B cell (primary cell): ENCODE measurements around the gene KIAA0319L. TPM values are rescaled to one million over a fixed set of nuclear protein-coding genes. Genes with fewer than 3 reads are reported as not detected.

Experiments used
- ATAC-seq: fragments of 200-7000 bp; cut with Tn5 transposase; one replicate; pipeline ENCODE4 v1.10.0; 2021; ENCODE audit warnings: low read depth, mild to moderate bottlenecking, moderate number of reproducible peaks, moderate library complexity
- CTCF ChIA-PET: fragments of 350-600 bp; sonication (Branson Sonifier 250); formaldehyde crosslinking; loops from one replicate; lab custom pipeline; 2021; ENCODE audit warnings: antibody characterized with exemption, inconsistent platforms; lab: Charles Lee
- POLR2A ChIA-PET: fragments of 350-600 bp; sonication (Branson Sonifier 250); formaldehyde crosslinking; loops from one replicate; lab custom pipeline; 2021; ENCODE audit warnings: antibody characterized with exemption; lab: Charles Lee
- DNase-seq: peaks from one replicate; pipeline ENCODE4 v3.0.0; 2013
- H2AFZ ChIP-seq: 2 replicates; pipeline ENCODE4 v1.6.1; 2012; ENCODE audit warnings: mild to moderate bottlenecking, low read depth, low read length; ENCODE audit not compliant: insufficient read depth, poor library complexity, severe bottlenecking
- H3K27ac ChIP-seq, 2 donors: 1 replicate in 1 of 2; 2 replicates in 1 of 2; pipeline ENCODE4 v1.5.1; 2012 to 2013; ENCODE audit warnings: low read length in 2 of 2, mild to moderate bottlenecking in 2 of 2, moderate library complexity in 1 of 2
- H3K27me3 ChIP-seq, 4 experiments: fragments of 200-600 bp in 1 of 4; sonication (generic) in 1 of 4; replicated peaks in 1 of 4; 1 replicate in 2 of 4; 2 replicates in 2 of 4; pipeline versions ENCODE4 v1.6.1 to v1.7.0; 2013 to 2016; ENCODE audit warnings: low read length in 3 of 4, mild to moderate bottlenecking in 2 of 4, mixed read lengths in 1 of 4, moderate library complexity in 1 of 4; ENCODE audit not compliant: insufficient read depth in 4 of 4, control insufficient read depth in 3 of 4; ENCODE audit errors: control extremely low read depth in 1 of 4
- H3K36me3 ChIP-seq, 2 experiments: replicated peaks in 1 of 2; 1 replicate in 1 of 2; 2 replicates in 1 of 2; pipeline versions ENCODE4 v1.6.1 to v1.7.1; 2013; ENCODE audit warnings: low read length in 1 of 2; ENCODE audit not compliant: insufficient read depth in 2 of 2, control insufficient read depth in 1 of 2; ENCODE audit errors: control extremely low read depth in 1 of 2, extremely low read depth in 1 of 2
- H3K4me1 ChIP-seq, 2 donors: fragments of 200-600 bp in 1 of 2; sonication (generic) in 1 of 2; 1 replicate in 1 of 2; 2 replicates in 1 of 2; pipeline versions ENCODE4 v1.5.1 to v1.6.1; 2013 to 2017; ENCODE audit warnings: low read length in 2 of 2; ENCODE audit not compliant: control insufficient read depth in 2 of 2, insufficient read depth in 2 of 2
- H3K4me2 ChIP-seq: replicated peaks from 2 replicates; pipeline ENCODE3; 2012; ENCODE audit warnings: mild to moderate bottlenecking, low read depth, low read length; ENCODE audit not compliant: poor library complexity, severe bottlenecking
- H3K4me3 ChIP-seq, 5 experiments: fragments of 200-600 bp in 1 of 5; sonication (generic) in 1 of 5; 1 replicate in 3 of 5; 2 replicates in 2 of 5; pipeline versions ENCODE4 v1.5.1 to v1.7.0; 2011 to 2016; ENCODE audit warnings: low read length in 4 of 5, mild to moderate bottlenecking in 4 of 5, low read depth in 2 of 5, control low read depth in 1 of 5, moderate library complexity in 1 of 5; ENCODE audit not compliant: insufficient read depth in 1 of 5; ENCODE audit errors: control extremely low read depth in 1 of 5, extremely low read depth in 1 of 5
- H3K79me2 ChIP-seq: fragments of 200-600 bp; sonication (generic); one replicate; pipeline ENCODE4 v1.6.0; 2016; ENCODE audit warnings: low read length; ENCODE audit not compliant: control insufficient read depth, insufficient read depth
- H3K9ac ChIP-seq: fragments of 200-600 bp; sonication (generic); 2 replicates; pipeline ENCODE4 v1.6.1; 2017; ENCODE audit warnings: mild to moderate bottlenecking, low read length, moderate library complexity
- H3K9me3 ChIP-seq, 3 donors: one replicate each; pipeline versions ENCODE4 v1.6.1 to v1.7.1; 2013; ENCODE audit warnings: low read length in 2 of 3; ENCODE audit not compliant: control insufficient read depth in 2 of 3, insufficient read depth in 1 of 3; ENCODE audit errors: control extremely low read depth in 1 of 3
- H4K20me1 ChIP-seq: 2 replicates; pipeline ENCODE4 v1.6.0; 2012; ENCODE audit warnings: mild to moderate bottlenecking, low read length; ENCODE audit not compliant: insufficient read depth, control insufficient read depth, poor library complexity, severe bottlenecking
- H3K27ac Mint-ChIP-seq: one replicate; pipeline ENCODE4 v1.8.0; 2021; ENCODE audit warnings: mixed read lengths
- H3K27me3 Mint-ChIP-seq: one replicate; pipeline ENCODE4 v1.8.0; 2021; ENCODE audit warnings: mixed read lengths
- H3K4me1 Mint-ChIP-seq: one replicate; pipeline ENCODE4 v1.8.0; 2021; ENCODE audit warnings: mixed read lengths
- H3K4me3 Mint-ChIP-seq: one replicate; pipeline ENCODE4 v1.8.0; 2021; ENCODE audit warnings: mixed read lengths
- H3K9me3 Mint-ChIP-seq: one replicate; pipeline ENCODE4 v1.8.0; 2022; ENCODE audit warnings: mixed read lengths; ENCODE audit not compliant: insufficient read depth
- CTCF ChIP-seq: fragments of 200-600 bp; IDR thresholded peaks from one replicate; pipeline ENCODE4 v1.8.0; 2022; ENCODE audit warnings: antibody characterized with exemption, mild to moderate bottlenecking
- EZH2 ChIP-seq: IDR thresholded peaks from 2 replicates; pipeline ENCODE4 v1.6.1; 2012; ENCODE audit warnings: borderline replicate concordance, low read depth, mild to moderate bottlenecking, moderate library complexity, low read length; ENCODE audit not compliant: insufficient read depth, poor library complexity, severe bottlenecking
- WGBS: methylation state at CpG from one replicate; pipeline ENCODE4 v1.1.5; 2013; ENCODE audit warnings: missing lambda C conversion rate; ENCODE audit not compliant: insufficient coverage; 5-methylcytosine and 5-hydroxymethylcytosine counted together
- intact Hi-C: fragments of 100-400 bp; cut with micrococcal nuclease; formaldehyde crosslinking; loops from one replicate; pipeline ENCODE4 v1.10.0; 2022
- polyA plus RNA-seq: library from polyadenylated mRNA; depleted of rRNA; stranded (reverse); fragments of >200 nt; gene quantifications from 2 replicates; pipeline ENCODE4 v1.2.3, GENCODE V29; 2012
- total RNA-seq, 2 donors: library from RNA; stranded (reverse); fragments of 120-200 nt in 1 of 2; gene quantifications; 1 replicate in 1 of 2; 2 replicates in 1 of 2; pipeline versions ENCODE4 v1.2.3 to v1.2.4, GENCODE V29; 2013 to 2022

The KIAA0319L gene
- total and polyA plus RNA-seq, 2 donors (not counting 1 experiment from before 2014, with no cell fraction given) = 35.9 to 78.1 TPM

- Histone ChIP-seq H3K4me1 (no peaks in the 10 kb centered on the region), H3K9ac (no peak overlapping the region), H3K36me3 (peaks cover 2 to 74% of the 10 kb centered on the region in 2 experiments), H4K20me1 (no peaks in the 10 kb centered on the region), H3K4me2 (no peak overlapping the region), H3K27ac (no peak overlapping the region), H3K4me3 (no peak overlapping the region), H3K27me3 (no peaks in the 10 kb centered on the region), H3K9me3 (no peaks in the 10 kb centered on the region), H3K79me2 (no peaks in the 10 kb centered on the region), H2AFZ (no peak overlapping the region)
- DNase-seq = no peak
- intact Hi-C loops = no loop called here
- WGBS = 93% methylated on average over 6 of the region's 7 CpGs
- no peak overlapping the region for H3K27ac Mint-ChIP-seq
- CTCF ChIA-PET = interaction anchor here (1.0 to 8.5 kb wide), 14 partner anchors 30 to 332 kb away, joined by 3 to 102 read pairs (median 11); partner anchors contain the start of gene CLSPN
- POLR2A ChIA-PET = no interaction called here
- H3K4me3 Mint-ChIP-seq = no peak overlapping the region
- H3K9me3 Mint-ChIP-seq = no peaks in the 10 kb centered on the region
- H3K27me3 Mint-ChIP-seq = no peaks in the 10 kb centered on the region
- no peak for ATAC-seq
- no peaks in the 10 kb centered on the region for H3K4me1 Mint-ChIP-seq
- TF ChIP-seq CTCF (no peak), EZH2 (no peak)
These were observed 107.7 kb downstream of the KIAA0319L start for GRCh38 chr1:35449334-35450008.

- Histone ChIP-seq H2AFZ (no peak overlapping the region), H3K9ac (no peak overlapping the region), H3K79me2 (no peaks in the 10 kb centered on the region), H3K4me2 (no peak overlapping the region), H3K27me3 (no peaks in the 10 kb centered on the region), H3K27ac (no peak overlapping the region), H4K20me1 (no peaks in the 10 kb centered on the region), H3K36me3 (peaks cover 2 to 76% of the 10 kb centered on the region in 2 experiments), H3K9me3 (no peaks in the 10 kb centered on the region), H3K4me3 (no peak overlapping the region), H3K4me1 (no peaks in the 10 kb centered on the region)
- no peak for DNase-seq
- H3K9me3 Mint-ChIP-seq = no peaks in the 10 kb centered on the region
- no peak overlapping the region for H3K27ac Mint-ChIP-seq
- TF ChIP-seq EZH2 (no peak), CTCF (no peak)
- H3K27me3 Mint-ChIP-seq = no peaks in the 10 kb centered on the region
- intact Hi-C loops = no loop called here
- H3K4me3 Mint-ChIP-seq = no peak overlapping the region
- 92% methylated on average over 2 of the region's 3 CpGs for WGBS
- no peak for ATAC-seq
- POLR2A ChIA-PET = no interaction called here
- H3K4me1 Mint-ChIP-seq = no peaks in the 10 kb centered on the region
- CTCF ChIA-PET = interaction anchor here (1.0 to 8.5 kb wide), 5 partner anchors 34 to 279 kb away, joined by 3 to 102 read pairs (median 3); no protein-coding TSS in a partner anchor
These were observed 108.8 kb downstream of the KIAA0319L start for GRCh38 chr1:35448344-35448801.
